ENCODE results near the gene ARHGEF4.
"Not testable (repeated sequence)": the region's sequence is repeated elsewhere in the genome, so short reads cannot be mapped to it uniquely, and the experiment has no call there.

The ARHGEF4 gene

DNA sequence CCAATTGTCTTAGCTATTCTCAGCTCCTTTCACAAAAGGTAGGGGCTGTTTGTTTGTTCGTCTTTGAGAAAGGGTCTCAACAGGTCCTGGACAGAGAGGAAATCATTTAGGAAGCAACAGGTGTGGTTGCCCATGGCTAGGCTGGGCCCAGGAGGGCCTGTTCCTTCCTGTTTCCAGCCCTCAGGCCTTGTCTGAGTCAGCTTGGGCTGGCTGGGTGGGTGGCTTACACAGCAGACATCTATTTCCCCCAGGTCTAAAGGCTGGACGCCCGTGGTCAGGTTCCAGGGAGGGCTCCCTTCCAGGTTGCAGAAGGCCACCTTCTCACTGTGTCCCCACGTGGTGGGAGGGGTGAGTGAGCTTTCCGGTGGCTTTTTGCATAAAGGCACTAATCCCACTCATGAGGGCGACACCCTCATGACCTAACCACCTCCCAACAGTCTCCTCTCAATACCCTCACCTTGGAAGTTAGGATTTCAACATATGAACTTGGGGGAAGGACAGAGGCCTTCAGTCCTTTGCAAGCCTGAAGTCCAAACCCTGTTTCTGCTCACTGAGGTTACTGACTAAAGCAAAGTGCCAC is 45.5 kb downstream of the ARHGEF4 start:
- DNase-seq (ENCODE audit: low read depth in 1 of 2, low spot score in 1 of 2) = no peak

DNA sequence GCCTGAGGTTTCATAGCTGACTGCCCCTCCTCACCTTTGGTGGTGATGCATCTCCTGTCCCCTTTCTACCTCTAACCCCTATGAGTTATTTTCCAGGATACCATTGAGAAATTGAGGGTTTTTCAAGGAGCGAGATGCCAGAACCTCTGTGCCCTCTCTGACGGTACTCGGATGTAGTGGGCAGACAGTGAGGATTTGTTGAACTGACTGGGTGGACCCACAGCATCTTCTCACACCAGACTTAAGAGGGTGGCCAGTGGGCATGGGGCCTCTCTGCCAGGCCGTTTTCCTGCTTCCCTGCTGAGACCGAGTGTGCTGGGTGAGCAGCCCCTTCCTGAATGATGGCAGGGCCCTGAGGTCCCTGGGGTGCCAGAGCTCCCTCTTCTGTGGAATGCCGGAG is 46.3 kb downstream of the ARHGEF4 start:
- no peak for DNase-seq (ENCODE audit: low read depth in 1 of 2, low spot score in 1 of 2)

DNA sequence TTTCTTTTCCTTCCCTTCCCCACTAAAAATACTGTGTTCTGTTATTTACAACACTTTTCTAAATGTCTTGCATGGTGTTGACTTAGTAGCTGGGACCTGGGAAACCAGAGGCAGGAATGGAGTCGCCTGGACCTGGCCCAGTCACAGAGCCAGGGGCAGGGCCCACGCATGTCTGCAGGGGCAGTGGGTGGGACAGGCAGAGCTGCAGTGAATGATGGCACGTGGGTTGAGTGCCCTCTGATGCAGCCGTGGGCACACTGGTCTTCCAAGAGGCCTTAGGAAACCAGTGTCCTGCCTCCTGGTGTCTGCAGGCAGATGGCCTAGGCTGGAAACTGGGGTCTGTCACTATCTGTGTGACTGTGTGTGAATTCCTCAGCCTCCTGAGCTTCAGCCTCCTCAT is 46.8 kb downstream of the ARHGEF4 start:
- no peak for DNase-seq (ENCODE audit: low read depth in 1 of 2, low spot score in 1 of 2)

DNA sequence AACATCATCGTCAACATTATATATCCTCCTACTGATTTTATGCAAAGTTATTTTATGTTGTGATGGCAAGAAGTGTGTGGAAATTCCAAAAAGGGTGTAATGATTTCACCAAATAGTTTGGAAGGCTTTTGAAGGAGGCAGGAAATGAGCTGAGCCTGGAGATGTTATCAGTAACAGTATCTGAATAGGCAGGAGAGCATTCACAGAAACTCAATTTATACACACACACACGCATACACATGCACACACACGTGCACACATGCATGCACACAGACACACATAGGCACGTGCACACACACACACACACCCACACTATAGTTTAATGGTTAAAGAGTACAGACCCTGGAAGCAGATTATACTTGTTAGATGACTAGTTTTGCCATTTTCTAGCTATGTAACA is 47.3 kb downstream of the ARHGEF4 start:
- DNase-seq (ENCODE audit: low read depth in 1 of 2, low spot score in 1 of 2) = no peak

DNA sequence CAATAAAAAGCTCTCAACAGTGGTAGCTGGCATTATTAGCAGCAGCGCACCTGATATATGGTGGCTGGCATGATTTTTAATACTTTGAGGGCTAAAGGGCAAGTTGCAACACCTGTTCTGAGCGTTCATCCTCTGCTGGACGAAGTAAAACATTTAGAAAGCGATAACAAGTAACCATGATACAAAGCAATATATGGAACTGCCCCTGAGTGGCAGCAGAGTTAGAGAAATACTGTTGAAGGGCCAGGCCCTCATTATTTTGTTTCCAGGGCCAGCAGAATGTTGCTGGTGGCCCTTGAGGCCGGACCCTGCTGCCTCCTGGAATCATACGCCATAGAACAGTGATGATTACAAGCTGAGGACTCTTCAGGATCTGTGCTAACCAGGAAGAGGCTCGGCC is 47.8 kb downstream of the ARHGEF4 start:
- DNase-seq (ENCODE audit: low read depth in 1 of 2, low spot score in 1 of 2) = no peak

DNA sequence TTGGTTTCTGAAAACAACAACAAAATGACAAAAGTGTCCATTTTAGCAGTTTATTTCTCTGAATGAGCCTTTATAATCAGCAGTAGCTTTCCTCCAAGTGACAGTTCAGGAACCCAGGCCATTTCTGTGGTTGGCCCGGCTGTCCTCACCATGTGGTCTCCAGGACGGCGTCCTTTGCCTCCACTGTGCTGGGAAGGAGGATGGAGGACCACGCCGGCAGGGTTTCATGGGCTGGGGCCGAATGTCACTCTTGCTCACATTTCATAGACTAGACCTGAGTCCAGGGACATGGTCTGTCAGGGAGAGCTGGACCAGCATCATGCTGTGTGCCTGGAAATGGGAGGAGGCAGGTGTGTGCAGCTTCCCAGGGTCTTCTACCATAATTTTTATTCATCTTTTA is 50.9 kb downstream of the ARHGEF4 start:
- DNase-seq (ENCODE audit: low read depth in 1 of 2, low spot score in 1 of 2) = no peak

DNA sequence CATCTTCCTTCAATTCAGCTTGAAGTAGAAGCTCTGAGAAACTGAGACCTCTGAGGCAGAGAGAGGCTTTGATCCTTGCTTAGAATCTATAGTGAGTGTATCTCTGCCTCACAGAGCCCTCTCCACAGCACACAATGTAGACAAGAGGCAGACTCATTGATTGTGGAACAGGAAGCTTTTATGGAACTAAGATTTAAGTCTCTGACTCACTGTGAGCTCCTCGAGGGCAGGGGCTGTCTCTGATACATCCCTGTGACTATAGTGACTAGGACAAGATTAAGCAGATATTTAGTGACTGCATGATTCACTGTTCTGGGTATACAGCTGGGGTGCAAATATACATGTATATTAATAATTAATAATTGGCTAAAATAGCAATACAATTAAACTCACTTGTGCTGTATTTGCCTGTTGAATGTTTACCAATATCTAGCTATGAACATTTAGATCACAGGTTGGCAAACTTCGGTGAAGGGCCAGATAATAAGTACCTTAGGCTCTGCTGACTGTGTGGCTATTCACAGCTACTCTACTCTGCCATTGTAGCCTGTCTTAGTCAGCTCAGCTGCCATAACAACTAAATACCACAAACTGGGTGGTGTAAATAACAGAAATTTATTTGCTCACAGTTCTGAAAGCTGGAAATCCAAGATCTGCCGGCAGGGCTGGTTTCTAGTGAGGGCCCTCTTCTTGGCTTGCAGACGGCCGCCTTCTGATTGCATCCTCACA is 54.4 kb downstream of the ARHGEF4 start:
- DNase-seq (ENCODE audit: low read depth in 1 of 2, low spot score in 1 of 2) = no peak

DNA sequence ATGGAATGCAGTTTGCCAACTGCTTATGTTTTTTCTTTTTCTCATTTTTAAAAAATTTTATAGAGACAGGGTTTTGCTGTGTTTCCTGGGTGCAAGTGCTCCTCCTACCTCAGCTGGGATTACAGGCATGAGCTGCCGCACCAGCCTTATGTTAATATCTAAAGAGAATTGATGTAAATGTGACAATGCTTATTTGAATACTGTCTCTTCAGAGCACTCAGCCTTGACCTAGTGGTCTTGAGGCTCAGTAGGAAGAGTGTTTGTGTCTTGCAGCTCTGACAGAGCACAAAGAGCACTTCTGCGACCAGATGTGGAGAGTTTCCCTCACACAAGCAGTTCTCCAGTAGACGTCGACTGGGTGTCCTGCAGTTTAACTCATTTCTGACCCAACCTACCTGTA is 55.3 kb downstream of the ARHGEF4 start:
- no peak for DNase-seq (ENCODE audit: low read depth in 1 of 2, low spot score in 1 of 2)

DNA sequence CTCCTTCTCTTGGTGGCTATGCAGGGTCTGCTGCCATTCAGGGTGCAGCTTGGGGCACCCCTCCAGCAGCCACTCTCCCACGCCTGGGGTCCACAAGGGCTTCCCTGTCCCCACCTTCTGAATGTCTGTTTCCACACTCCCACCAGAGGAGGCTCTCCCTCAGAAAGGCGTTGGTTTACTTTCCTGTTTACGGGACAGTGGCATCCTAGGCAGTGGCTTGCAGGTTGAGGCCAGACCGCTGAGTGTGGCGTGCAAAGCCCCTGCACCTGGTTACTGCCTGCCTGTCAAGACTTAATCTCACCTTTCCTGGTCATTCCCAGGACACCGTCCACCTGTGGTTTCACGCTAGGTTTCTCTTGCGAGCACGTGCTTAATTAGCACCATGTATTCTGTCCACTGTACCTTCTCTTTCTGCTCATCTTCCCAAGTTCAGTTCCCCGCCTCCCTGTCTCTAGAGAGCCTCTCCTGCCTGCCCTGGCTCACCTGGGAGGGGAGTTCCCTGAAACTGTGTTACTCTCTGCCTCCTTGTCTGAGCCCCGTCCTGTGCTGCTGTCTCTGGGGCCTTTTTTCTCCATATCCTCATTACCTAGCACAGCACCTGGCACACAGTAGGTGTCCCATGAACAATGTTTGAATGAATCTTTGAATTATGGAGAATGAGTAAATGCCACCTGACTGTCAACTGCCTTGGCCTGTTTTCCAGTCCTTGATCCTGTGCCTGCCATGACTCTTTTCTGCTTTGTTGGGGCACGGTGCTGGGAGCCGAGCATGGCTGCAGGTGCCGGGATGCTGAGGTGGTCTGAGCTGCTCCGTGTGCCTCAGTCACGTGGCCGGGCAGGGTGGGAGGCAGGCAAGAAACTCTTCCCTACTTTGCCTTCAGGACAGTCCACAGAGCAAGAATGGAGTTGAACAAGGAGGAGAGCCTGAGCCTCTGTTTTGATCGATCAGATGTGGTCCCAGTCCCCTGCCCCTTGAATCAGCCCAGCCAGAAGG is 56.4 kb downstream of the ARHGEF4 start:
- DNase-seq (ENCODE audit: low read depth in 1 of 2, low spot score in 1 of 2) = no peak

DNA sequence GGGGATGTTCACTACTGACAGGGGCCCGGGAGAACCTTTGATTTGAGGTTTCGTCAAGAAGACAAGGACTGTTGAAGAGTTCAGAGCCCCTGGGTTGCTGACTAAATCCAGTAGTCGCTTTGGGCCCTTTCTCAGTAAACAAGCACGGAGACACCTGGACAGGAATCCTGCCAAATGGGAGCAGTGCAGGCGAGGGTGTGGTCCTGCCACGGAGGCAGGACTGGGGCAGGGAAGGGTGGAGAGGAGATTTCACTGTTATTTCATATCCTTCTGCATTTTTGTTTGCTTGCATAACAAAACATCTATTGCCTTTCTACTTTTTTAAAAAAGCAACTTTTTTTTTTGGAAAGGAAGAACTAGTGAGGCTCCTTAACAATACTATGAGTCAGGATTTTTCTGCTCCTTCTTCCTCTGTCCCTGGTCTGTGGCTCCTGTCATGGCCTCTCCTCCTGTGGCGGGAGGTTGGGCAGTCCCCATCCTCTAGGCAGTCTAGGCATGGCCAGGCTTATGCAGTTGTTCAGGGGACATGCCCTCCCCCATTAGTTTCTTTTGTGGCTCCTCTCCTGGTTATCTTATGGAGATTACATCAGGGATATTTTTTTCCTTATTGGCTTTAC is 57.7 kb downstream of the ARHGEF4 start:
- DNase-seq (ENCODE audit: low read depth in 1 of 2, low spot score in 1 of 2) = no peak

DNA sequence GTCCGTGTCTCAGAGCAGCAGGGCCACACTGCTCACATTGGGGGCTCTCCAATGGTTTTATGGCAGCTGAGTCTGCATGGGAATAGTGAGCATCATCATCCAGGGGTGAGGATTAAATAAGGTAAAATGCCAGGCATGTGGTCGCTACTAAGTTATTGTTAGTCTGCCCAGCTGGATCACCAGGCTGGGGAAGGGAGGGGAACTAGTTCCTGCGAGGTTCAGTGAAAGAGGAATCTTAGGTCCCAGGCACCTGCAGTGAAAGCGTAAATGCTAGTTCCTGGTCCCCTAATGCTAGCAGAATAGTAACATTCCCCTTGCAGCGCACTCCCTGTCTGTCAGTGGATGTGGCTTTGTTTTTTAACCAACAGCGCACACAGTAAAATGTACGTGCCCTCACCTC is 60.1 kb downstream of the ARHGEF4 start:
- DNase-seq (ENCODE audit: low read depth in 1 of 2, low spot score in 1 of 2) = no peak

DNA sequence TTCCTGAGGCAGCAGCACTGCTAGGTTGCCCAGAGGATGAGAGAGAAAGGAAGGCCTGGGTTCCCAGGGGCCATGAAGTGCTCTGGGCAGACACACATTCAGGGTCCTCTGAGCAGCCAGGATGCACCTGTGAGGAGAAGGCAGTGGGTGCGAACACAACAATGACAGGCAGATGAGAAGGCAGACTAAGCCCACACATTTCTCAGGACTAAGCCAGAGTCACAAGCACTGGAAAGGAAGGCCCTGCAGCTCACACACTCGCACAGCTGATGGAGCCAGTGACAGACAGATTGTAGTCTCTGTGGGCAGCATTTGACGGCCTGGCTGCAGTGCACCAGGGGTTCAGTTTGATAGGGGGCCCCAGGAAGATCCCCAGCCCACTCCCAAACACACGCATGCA is 61.8 kb downstream of the ARHGEF4 start:
- no peak for DNase-seq (ENCODE audit: low read depth in 1 of 2, low spot score in 1 of 2)

DNA sequence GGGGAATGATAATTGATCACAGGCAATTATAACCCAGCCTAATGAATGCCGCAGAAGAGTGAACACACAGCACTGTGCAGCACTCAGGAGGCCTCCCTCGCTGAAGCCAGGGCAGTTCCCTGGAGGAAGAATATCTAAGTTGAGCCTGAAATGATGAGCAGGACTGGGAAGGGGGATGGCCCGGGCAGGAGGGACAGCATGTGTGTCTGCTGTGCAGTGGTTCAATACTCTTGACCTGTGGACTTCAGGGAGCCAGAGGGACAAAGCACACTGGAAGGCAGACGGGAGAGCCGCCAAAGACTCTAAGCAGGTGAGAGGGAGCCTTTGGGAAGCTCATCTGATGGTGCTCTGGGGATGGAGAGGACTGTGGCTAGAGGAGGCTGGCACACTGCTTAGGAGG is 62.6 kb downstream of the ARHGEF4 start:
- no peak for DNase-seq (ENCODE audit: low read depth in 1 of 2, low spot score in 1 of 2)

DNA sequence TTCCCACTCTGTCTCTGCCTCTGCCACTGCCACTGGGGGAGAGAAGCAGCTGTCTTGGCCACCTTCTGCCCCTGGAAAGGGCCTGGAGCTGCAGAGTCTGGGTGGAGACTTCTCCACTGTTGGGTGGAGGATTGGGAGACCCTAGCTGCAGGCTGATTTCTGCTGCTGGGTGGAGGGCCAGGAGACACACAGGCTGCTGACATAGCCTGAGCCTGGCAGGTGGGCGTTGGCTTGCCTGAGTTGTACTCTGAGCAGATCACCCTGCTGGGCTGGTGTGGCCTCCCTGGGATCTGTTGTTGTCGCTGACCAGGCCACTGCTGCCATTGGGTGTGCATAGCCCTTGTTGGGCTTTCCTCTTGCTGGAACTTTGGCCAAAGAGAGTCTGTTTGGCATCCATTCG is 64.3 kb downstream of the ARHGEF4 start:
- no peak for DNase-seq (ENCODE audit: low read depth in 1 of 2, low spot score in 1 of 2)

DNA sequence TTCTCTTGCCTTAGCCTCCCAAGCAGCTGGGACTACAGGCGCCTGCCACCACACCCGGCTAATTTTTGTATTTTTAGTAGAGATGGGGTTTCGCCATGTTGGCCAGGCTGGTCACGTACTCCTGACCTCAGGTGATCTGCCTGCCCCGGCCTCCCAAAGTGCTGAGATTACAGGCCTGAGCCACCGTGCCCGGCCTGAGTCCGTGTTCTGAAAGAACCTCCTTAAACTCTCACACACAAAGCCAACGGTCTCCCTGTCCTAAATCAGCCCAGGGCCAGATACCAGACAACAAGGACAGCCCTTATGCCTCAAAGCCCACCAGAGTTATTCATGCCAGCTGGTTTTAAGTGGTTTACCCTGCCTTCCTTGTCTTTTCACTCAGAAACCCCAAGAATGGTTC is 64.9 kb downstream of the ARHGEF4 start:
- DNase-seq (ENCODE audit: low read depth in 1 of 2, low spot score in 1 of 2) = not testable (repeated sequence)

DNA sequence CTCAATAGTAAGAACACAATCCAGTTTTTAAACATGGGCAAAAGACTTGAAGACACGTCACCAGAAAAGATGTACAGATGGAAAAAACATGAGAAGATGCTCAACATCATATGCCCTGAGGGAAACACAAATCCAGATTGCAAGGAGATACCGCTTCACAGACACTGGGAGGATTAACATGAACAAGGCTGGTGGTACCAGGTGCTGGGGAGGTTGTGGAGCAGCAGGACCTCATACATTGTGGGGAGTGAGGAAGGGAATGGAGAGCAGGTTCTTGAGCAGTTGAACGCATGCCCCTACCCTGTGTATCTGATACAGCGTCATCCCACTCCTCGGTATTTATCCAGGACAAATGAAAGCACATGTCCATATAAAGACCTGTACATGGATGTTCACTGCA is 72.1 kb downstream of the ARHGEF4 start:
- no peak for DNase-seq (ENCODE audit: low read depth in 1 of 2, low spot score in 1 of 2)

DNA sequence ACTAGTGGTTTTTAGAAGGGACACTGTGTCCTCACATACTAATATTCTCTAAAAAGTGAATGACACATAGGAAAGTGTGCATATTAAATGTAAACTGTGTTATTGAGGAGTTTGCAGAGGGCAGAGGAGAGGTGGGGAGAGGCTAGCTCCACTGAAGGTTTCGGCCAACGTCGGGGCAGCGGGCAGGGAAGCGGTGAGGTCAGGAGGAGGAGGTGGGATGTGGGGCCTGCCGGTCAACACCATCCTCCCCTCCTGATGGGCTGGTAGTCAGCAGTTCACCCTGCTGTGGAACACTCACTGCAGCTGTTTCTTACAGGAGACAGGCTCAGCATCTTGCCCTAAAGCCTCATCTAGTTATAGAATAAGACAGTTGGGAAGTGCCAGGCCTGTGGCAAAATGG is 74.2 kb downstream of the ARHGEF4 start:
- DNase-seq (ENCODE audit: low read depth in 1 of 2, low spot score in 1 of 2) = no peak

DNA sequence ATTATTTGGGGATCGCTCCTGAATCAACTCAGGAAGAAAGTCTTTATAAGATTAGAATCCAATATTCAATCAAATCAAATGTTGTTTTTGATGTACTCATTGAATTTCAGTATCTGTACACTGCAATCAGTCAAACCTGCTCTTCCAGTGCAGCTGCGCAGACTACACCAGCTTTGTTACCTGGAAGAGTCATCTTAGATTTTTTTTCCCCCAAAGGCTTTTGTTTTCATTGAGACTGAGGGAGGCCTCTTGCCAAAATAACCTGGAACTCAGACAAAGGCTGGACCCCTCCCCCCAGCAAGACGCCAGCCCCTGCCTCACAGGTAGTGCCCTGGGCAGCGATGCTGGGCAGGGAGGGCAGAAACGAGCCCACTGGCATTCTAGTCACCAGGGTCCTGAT is 74.8 kb downstream of the ARHGEF4 start:
- DNase-seq (ENCODE audit: low read depth in 1 of 2, low spot score in 1 of 2) = no peak

DNA sequence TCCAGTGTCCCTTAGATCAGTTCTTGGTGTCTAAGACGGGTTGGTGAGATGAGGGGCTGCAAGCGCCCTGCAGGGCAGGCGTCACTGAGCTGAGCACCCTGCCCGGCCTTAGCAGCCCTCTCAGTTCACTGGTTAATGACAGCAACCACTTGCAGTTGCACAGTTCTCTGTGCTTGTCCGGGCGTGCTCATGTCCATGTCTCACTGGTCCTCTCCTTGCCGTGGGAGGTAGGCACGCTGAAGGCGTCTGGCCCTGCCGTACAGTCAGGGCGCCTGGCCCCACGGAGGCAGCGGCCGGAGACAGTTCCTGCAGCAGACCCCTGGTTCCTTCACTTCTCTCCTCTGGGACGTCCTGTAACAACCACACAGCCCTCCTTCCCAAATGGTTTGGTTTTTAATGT is 75.3 kb downstream of the ARHGEF4 start:
- no peak for DNase-seq (ENCODE audit: low read depth in 1 of 2, low spot score in 1 of 2)

DNA sequence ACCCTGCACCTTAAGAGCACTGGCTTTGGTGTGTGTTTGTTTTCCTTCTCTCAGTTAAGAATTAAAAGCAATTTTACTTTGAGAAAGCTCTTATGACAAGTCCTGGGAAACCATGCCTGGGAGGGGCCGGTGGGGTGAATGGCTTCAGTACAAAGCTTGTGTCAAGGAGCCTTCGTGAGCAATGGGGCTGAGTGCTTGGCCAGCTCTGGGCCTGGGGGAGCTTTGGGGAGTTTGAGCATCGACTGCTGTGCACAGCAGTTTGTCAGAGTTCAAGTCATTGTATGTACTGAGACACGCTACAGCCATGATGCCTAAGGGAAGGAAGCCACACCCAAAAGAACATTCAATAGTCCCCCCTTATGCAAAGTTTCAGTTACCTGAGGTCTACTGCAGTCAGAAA is 75.8 kb downstream of the ARHGEF4 start:
- DNase-seq (ENCODE audit: low read depth in 1 of 2, low spot score in 1 of 2) = no peak

DNA sequence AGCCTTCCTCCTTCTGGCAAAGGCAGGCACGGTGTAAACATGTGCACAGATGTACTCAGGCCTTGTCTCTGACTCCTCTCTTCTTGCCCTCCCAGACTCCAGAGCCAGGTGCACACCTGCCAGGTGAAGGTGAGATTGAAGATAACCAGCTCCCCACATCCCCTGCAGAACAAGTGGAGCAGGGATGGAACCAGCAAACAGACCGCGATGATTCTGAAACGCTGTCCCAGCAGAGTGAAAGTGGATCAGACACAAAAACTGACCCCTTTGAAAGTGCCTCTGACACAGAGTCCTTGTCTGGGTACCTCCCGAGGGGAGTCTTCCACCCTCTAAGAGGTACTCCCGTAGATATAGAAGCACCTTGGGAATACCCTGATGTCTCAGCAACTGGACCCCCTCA is 77.2 kb downstream of the ARHGEF4 start:
- DNase-seq (ENCODE audit: low read depth in 1 of 2, low spot score in 1 of 2) = no peak

DNA sequence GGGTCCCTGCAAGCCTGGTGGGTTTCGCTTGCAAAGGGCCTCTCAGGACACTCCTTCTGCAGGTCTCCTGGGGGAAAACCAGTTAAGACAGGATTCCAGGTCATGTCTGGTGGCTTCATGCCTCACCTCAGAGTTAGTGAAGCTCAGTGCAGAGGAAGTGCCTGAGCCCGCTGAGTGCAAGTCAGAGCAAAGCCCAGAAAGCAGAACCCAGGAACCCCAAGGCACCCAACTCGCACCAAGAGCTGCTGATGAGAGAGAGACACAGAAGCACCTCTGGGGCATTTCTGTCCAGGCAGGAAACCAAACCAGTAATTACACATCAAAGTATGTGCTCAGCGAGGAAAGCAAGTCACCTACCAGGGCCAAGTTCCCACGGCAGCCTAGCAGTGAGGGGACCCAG is 78.4 kb downstream of the ARHGEF4 start:
- no peak for DNase-seq (ENCODE audit: low read depth in 1 of 2, low spot score in 1 of 2)

All from activated CD4-positive, alpha-beta T cell treated with anti-CD3 and anti-CD28 coated beads, Interleukin-2, amount 50 U/mL, for 24 hours (primary cell).